Motor neuron (in vitro differentiated cells): Measurements from ENCODE around the gene ST6GALNAC5. TPM values are rescaled to one million over a fixed set of nuclear protein-coding genes. Genes with fewer than 3 reads are reported as not detected.
"Not testable (repeated sequence)": the region's sequence is repeated elsewhere in the genome, so short reads cannot be mapped to it uniquely, and the experiment has no call there.

ENCODE experiments used
- ATAC-seq, 8 experiments: fragments of 200-7000 bp; cut with Tn5 transposase; replicated peaks in 6 of 8; 2 replicates each; pipeline ENCODE4 v1.8.0; 2021; ENCODE audit warnings: mild to moderate bottlenecking in 8 of 8, moderate library complexity in 8 of 8
- H3K27ac ChIP-seq, 2 donors: fragments of 250-450 bp; sonication (Bioruptor Pico); 2 replicates each; pipeline ENCODE4 v1.9.0; 2021; ENCODE audit warnings: antibody characterized with exemption in 2 of 2, mild to moderate bottlenecking in 2 of 2, moderate library complexity in 1 of 2
- H3K4me1 ChIP-seq, 2 donors: fragments of 250-450 bp; sonication (Bioruptor Pico); replicated peaks in 1 of 2; 2 replicates each; pipeline ENCODE4 v1.6.1; 2021; ENCODE audit warnings: antibody characterized with exemption in 2 of 2, mild to moderate bottlenecking in 2 of 2, moderate library complexity in 1 of 2
- H3K4me3 ChIP-seq, 5 donors: fragments of 250-450 bp; sonication (Bioruptor Pico); 2 replicates each; pipeline ENCODE4 v1.9.0; 2021; ENCODE audit warnings: antibody characterized with exemption in 5 of 5, mild to moderate bottlenecking in 5 of 5, moderate library complexity in 4 of 5
- WGBS, 10 experiments: fragments of 450-650 bp; shearing (Covaris generic); methylation state at CpG; one replicate each; pipeline ENCODE4 v1.0.0; 2022; 5-methylcytosine and 5-hydroxymethylcytosine counted together
- in situ Hi-C, 9 experiments: fragments of 400-800 bp; cut with MboI; loops; one replicate each; pipeline ENCODE4 v1.15.0; 2021; ENCODE audit warnings: low sequenced_read_pairs in 9 of 9, low pct_unique_long_range_greater_than_20kb in 2 of 9; ENCODE audit not compliant: unreplicated experiment in 9 of 9
- total RNA-seq, 8 experiments: library from RNA; unstranded; fragments of 300-600 nt; gene quantifications; 2 replicates each; pipeline versions ENCODE4 v1.2.3 to v1.2.4, GENCODE V29; 2022

ST6GALNAC5 gene
- total RNA-seq, 8 experiments from 2014 or later, result 4.3 to 73.4 (median 25.9) TPM

- H3K4me3 ChIP-seq, result peak overlapping the region; percentile 57 to 91 (median 82)
- H3K27ac ChIP-seq, result no peak overlapping the region
- peaks cover 5 to 38% of the 10 kb centered on the region in 2 donors for H3K4me1 ChIP-seq
- in situ Hi-C loops, result loop anchor here in 5 of 9 experiments (25.0 kb wide), 5 partner anchors 183 to 708 kb away; no protein-coding TSS in a partner anchor
- no peak for ATAC-seq
- whole genome bisulfite sequencing, 10 experiments, result 0 to 100% (median 80%) methylated on average over 1 to 2 of the region's 2 CpGs; no CpG with 5 or more reads in 1 of the 10 experiments
Measured at GRCh38 chr1:76870037-76870436, 2.8 kb downstream of the ST6GALNAC5 start.

DNA sequence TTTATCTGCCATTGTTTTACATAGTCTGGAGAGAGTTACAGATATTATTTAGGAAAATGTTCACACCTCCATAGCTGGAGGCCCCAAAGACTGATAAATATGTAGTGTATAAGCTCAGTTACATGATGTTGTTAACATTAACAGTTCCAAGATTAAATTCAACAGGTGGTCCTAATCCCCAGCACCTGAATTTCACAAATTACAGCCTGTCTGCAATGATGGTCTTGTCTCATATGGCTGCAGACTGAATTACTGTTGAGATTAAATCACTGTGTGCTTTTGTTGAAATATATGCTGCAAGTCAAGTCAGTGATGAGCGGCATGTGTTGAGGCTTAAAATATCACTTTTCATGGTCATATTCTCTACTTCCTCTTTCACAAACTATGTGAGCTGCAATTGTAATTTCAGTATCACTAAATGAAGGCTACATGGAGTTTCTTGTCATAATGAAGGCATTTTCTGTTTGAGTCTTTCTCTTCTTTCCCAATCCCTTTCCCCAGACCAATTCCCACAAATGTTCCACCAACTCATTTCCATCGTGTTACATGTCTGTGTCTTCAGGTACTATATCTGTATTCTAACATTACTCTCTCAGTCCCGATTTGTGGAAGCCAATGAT lies 4.2 kb downstream of the ST6GALNAC5 start:
- no peak for ATAC-seq
- 0 to 100% (median 97%) methylated on average over 1 to 3 of the region's 3 CpGs for WGBS, 10 experiments
- Histone ChIP-seq H3K4me1 (peaks cover 0 to 23% of the 10 kb centered on the region in 2 donors), H3K4me3 (no peak overlapping the region), H3K27ac (no peak overlapping the region)
- in situ Hi-C loops, result loop anchor here in 5 of 9 experiments (25.0 kb wide), 5 partner anchors 184 to 709 kb away; no protein-coding TSS in a partner anchor

DNA sequence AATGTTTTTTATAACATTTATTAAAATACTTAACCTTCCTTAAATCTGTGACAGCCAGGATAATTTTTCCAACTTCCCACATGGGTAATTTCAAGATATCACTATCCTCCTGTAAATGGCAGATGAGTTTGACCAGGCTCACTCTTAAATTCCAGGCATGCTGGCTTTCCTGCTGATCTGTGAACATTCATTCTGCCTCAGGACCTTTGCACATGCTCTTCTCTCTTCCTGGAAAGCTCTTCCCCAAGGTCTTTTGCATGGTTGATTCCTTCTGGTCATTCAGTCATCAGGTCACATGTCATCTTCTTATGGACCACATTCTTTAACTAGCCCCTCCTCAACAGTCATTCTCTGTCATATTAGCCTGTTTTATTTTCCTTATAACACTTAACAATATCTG lies 5.7 kb downstream of the ST6GALNAC5 start:
- Histone ChIP-seq H3K4me1 (peaks cover 0 to 16% of the 10 kb centered on the region in 2 donors), H3K4me3 (no peak overlapping the region), H3K27ac (no peak overlapping the region)
- no peak for ATAC-seq
- in situ Hi-C loops, result loop anchor here in 5 of 9 experiments (25.0 kb wide), 5 partner anchors 186 to 711 kb away; no protein-coding TSS in a partner anchor

GRCh38 chr1:76876655-76877395 lies 9.5 kb downstream of the ST6GALNAC5 start:
- peak in 3 of 8 experiments; percentile 23 to 79 (median 71) for ATAC-seq
- H3K4me1 ChIP-seq, result peaks cover 0 to 14% of the 10 kb centered on the region in 2 donors
- 60 to 100% (median 95%) methylated on average over 1 to 7 of the region's 8 CpGs for WGBS, 10 experiments
- H3K4me3 ChIP-seq, result no peak overlapping the region
- H3K27ac ChIP-seq, result no peak overlapping the region
- in situ Hi-C loops, result loop anchor here in 1 of 9 experiments (25.0 kb wide), 1 partner anchor 715 kb away; no protein-coding TSS in a partner anchor

DNA sequence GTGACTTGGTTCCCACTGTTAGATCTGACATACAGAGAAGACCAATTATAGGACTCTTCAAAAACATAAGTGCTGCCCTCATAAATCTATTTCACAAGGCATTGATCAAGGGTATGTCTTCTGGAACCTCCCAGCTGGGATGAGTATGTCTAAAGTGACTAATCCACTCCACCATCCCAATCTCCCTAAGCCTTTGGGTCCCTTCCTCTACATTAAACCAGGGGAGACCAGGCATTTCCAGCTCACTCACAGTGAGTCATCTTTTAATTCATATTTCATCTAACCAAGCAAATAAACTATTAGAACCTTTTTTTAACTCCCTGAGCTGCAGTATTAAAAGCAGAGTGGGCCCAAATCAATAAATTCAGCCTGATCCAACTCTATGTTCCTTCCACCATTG lies 11.7 kb downstream of the ST6GALNAC5 start:
- ATAC-seq, result peak in 3 of 8 experiments; percentile 13 to 42 (median 24)
- not testable (repeated sequence) for H3K4me3 ChIP-seq, H3K4me1 ChIP-seq, H3K27ac ChIP-seq
- in situ Hi-C loops, result loop anchor here in 1 of 9 experiments (25.0 kb wide), 1 partner anchor 717 kb away; no protein-coding TSS in a partner anchor

GRCh38 chr1:76881762-76882161 lies 14.5 kb downstream of the ST6GALNAC5 start:
- in situ Hi-C loops, result loop anchor here in 1 of 9 experiments (25.0 kb wide), 1 partner anchor 719 kb away; no protein-coding TSS in a partner anchor
- Histone ChIP-seq H3K4me3 (no peak overlapping the region), H3K4me1 (peaks cover 0 to 8% of the 10 kb centered on the region in 2 donors), H3K27ac (no peak overlapping the region)
- peak in 3 of 8 experiments; percentile 49 to 82 (median 62) for ATAC-seq

DNA sequence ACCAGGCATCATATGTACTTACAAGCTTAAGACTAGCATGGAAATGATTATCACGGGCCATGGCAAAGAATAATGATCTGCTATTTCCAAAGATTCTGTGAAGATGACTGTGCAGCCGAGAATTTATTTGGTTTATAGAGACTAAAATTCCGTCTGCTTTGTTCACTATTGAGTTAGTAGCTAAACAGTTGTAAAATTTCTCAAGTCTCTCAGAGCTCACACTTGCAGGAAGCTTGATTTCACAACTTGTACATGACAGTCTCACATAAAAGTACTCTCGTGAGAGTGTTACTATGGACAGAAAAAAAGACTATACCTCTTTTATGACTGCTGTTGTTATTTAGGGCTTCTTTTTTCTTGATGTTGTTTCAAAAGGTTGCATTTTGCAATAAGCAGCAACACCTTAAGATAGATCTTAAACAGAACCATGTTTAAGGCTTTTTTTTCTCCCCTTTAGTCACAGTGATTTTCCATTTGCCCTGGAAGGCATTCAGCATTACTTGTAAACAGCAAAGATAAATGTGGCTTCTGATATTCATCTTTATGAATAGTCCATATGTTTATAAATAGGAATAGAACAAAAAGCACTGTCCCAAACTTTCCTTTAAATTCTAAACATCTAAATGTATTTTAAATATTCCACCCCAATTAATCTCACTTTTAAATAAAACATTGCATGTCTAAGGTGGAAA lies 24.8 kb downstream of the ST6GALNAC5 start:
- in situ Hi-C loops, result loop anchor here in 1 of 9 experiments (25.0 kb wide), 1 partner anchor 730 kb away; no protein-coding TSS in a partner anchor
- Histone ChIP-seq H3K4me3 (no peak overlapping the region), H3K27ac (no peak overlapping the region), H3K4me1 (no peaks in the 10 kb centered on the region)
- ATAC-seq, result peak in 3 of 8 experiments; percentile 58 to 77 (median 63)
- 9 to 93% (median 86%) methylated on average over 1 to 4 of the region's 4 CpGs for WGBS, 10 experiments

DNA sequence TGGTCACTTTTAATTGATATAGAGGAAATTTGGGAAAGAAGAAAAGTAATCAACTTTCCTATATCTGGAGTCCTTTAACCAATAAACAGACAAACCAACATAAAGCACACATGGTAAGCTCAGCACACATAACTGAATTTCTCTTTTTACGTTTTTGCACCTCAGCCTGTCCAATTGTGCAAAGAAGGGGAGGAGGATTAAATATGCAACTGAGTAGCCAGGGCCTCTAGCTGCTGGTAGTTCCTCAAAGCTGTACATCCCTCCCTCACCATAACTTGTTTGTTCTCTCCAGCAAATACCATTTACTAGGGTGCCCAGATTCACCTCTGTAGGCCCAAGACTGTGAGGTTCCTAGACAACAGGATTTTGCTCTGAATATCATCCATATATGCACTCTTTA lies 25.4 kb downstream of the ST6GALNAC5 start:
- in situ Hi-C loops, result loop anchor here in 1 of 9 experiments (25.0 kb wide), 1 partner anchor 730 kb away; no protein-coding TSS in a partner anchor
- no peak overlapping the region for H3K27ac ChIP-seq
- no peak overlapping the region for H3K4me3 ChIP-seq
- no peaks in the 10 kb centered on the region for H3K4me1 ChIP-seq
- peak in 3 of 8 experiments; percentile 37 to 80 (median 77) for ATAC-seq
- 0 to 100% (median 85%) methylated on average over 1 of the region's 1 CpG; no CpG with 5 or more reads in 5 of the 10 experiments for WGBS, 10 experiments

GRCh38 chr1:76901158-76901767 lies 34.0 kb downstream of the ST6GALNAC5 start:
- Histone ChIP-seq H3K27ac (no peak overlapping the region), H3K4me1 (no peaks in the 10 kb centered on the region), H3K4me3 (no peak overlapping the region)
- ATAC-seq, result peak in 7 of 8 experiments; percentile 32 to 79 (median 67)
- 56 to 100% (median 96%) methylated on average over 1 to 2 of the region's 2 CpGs for WGBS, 10 experiments
- in situ Hi-C loops, result loop anchor here in 1 of 9 experiments (25.0 kb wide), 1 partner anchor 211 kb away; no protein-coding TSS in a partner anchor

- no peak overlapping the region for H3K27ac ChIP-seq
- WGBS, 10 experiments, result 40 to 98% (median 76%) methylated on average over 3 to 4 of the region's 4 CpGs; no CpG with 5 or more reads in 1 of the 10 experiments
- in situ Hi-C loops, result loop anchor here in 1 of 9 experiments (25.0 kb wide), 1 partner anchor 206 kb away; no protein-coding TSS in a partner anchor
- no peak overlapping the region for H3K4me3 ChIP-seq
- H3K4me1 ChIP-seq, result peaks cover 0 to 5% of the 10 kb centered on the region in 2 donors
- ATAC-seq, result no peak
Measured at GRCh38 chr1:76905876-76906595, 38.8 kb downstream of the ST6GALNAC5 start.

DNA sequence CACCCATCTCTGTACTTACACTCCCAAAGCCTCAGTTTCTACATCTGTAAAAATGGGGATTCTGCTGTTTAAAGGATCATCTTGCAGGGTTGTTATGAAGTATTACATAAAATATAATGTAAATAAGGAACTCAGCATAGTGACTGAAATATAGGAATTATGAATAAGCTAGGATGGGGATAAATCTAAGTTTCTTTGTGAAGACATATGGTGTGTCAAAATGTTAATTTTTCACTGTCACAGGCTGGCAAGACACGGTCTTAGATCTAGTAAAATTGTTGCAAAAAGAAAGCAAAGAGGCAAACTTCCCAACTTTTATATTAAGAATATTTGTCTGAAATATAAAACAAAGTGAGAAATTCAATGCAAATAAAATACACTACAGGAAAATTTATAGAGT lies 42.0 kb downstream of the ST6GALNAC5 start:
- ATAC-seq, result no peak
- Histone ChIP-seq H3K4me1 (peaks cover 0 to 5% of the 10 kb centered on the region in 2 donors), H3K4me3 (no peak overlapping the region), H3K27ac (no peak overlapping the region)
- 22 to 100% (median 94%) methylated on average over 1 of the region's 1 CpG; no CpG with 5 or more reads in 2 of the 10 experiments for WGBS, 10 experiments
- in situ Hi-C loops, result loop anchor here in 1 of 9 experiments (25.0 kb wide), 1 partner anchor 203 kb away; no protein-coding TSS in a partner anchor
